Peyer's patch (tissue), 4 donors: ENCODE measurements around the gene SCTR. TPM values are rescaled to one million over a fixed set of nuclear protein-coding genes. Genes with fewer than 3 reads are reported as not detected.

Source experiments
- DNase-seq, 3 donors: peaks; one replicate each; pipeline ENCODE4 v3.0.0-alpha.2; 2017 to 2019
- H3K27ac ChIP-seq, 4 donors: fragments of 200-600 bp; sonication (generic); one replicate each; pipeline ENCODE4 v1.5.1; 2016 to 2019
- H3K27me3 ChIP-seq, 2 donors: fragments of 200-600 bp; sonication (generic); one replicate each; pipeline ENCODE4 v1.5.1; 2019
- H3K36me3 ChIP-seq, 3 donors: fragments of 200-600 bp; sonication (generic); one replicate each; pipeline ENCODE4 v1.5.1; 2016 to 2019
- H3K4me1 ChIP-seq, 4 donors: fragments of 200-600 bp; sonication (generic); one replicate each; pipeline ENCODE4 v1.5.1; 2016 to 2019
- H3K4me3 ChIP-seq, 4 donors: fragments of 200-600 bp; sonication (generic); 1 replicate in 3 of 4; 2 replicates in 1 of 4; pipeline ENCODE4 v1.5.1; 2016 to 2019; ENCODE audit warnings: mild to moderate bottlenecking in 1 of 4
- H3K9me3 ChIP-seq, 4 donors: fragments of 200-600 bp; sonication (generic); one replicate each; pipeline ENCODE4 v1.5.1; 2016 to 2019; ENCODE audit warnings: mild to moderate bottlenecking in 1 of 4
- CTCF ChIP-seq, 6 experiments: fragments of 450-650 bp in 4 of 6; fragments of 200-600 bp in 2 of 6; sonication (generic) in 1 of 6; IDR thresholded peaks; one replicate each; pipeline ENCODE4 v1.5.1; 2017 to 2019; ENCODE audit warnings: antibody characterized with exemption in 6 of 6, mild to moderate bottlenecking in 3 of 6, moderate library complexity in 1 of 6
- POLR2A ChIP-seq, 2 donors: fragments of 450-650 bp; IDR thresholded peaks; one replicate each; pipeline ENCODE4 v1.5.1; 2017; ENCODE audit warnings: antibody characterized with exemption in 2 of 2, mild to moderate bottlenecking in 2 of 2, moderate library complexity in 2 of 2
- total RNA-seq, 4 donors: library from RNA; depleted of rRNA; stranded (reverse); fragments of >200 nt; gene quantifications; one replicate each; pipeline ENCODE4 v1.1.0, GENCODE V29; 2016

Gene SCTR
- total RNA-seq, 4 donors from 2014 or later, result 0.54 to 1.7 TPM; not detected in 2

- Histone ChIP-seq H3K36me3 (no peaks in the 10 kb centered on the region), H3K4me1 (peaks cover 0 to 23% (median 3%) of the 10 kb centered on the region in 4 donors), H3K9me3 (no peaks in the 10 kb centered on the region), H3K4me3 (no peak overlapping the region), H3K27me3 (no peaks in the 10 kb centered on the region), H3K27ac (no peak overlapping the region)
- DNase-seq, result no peak
- TF ChIP-seq POLR2A (IDR thresholded peaks at IDR 0.05) (no peak), CTCF (IDR thresholded peaks at IDR 0.05) (no peak)
These were observed 40.2 kb downstream of the SCTR start for GRCh38 chr2:119483896-119484718.

GRCh38 chr2:119483395-119483753, 40.9 kb downstream of the SCTR start:
- Histone ChIP-seq H3K27ac (no peak overlapping the region), H3K36me3 (no peaks in the 10 kb centered on the region), H3K9me3 (no peaks in the 10 kb centered on the region), H3K4me3 (no peak overlapping the region), H3K27me3 (no peaks in the 10 kb centered on the region), H3K4me1 (peaks cover 0 to 16% (median 3%) of the 10 kb centered on the region in 4 donors)
- TF ChIP-seq CTCF (IDR thresholded peaks at IDR 0.05) (no peak), POLR2A (IDR thresholded peaks at IDR 0.05) (no peak)
- DNase-seq, result no peak

GRCh38 chr2:119482481-119483394, 41.5 kb downstream of the SCTR start:
- Histone ChIP-seq H3K9me3 (no peaks in the 10 kb centered on the region), H3K27me3 (no peaks in the 10 kb centered on the region), H3K36me3 (no peaks in the 10 kb centered on the region), H3K4me3 (no peak overlapping the region), H3K27ac (no peak overlapping the region), H3K4me1 (peaks cover 0 to 10% (median 0%) of the 10 kb centered on the region in 4 donors)
- TF ChIP-seq POLR2A (IDR thresholded peaks at IDR 0.05), result no peak
- DNase-seq, result no peak

GRCh38 chr2:119481501-119482455, 42.5 kb downstream of the SCTR start:
- H3K36me3 ChIP-seq, result no peaks in the 10 kb centered on the region
- no peak overlapping the region for H3K27ac ChIP-seq
- DNase-seq, result no peak
- H3K4me1 ChIP-seq, result peaks cover 0 to 2% (median 0%) of the 10 kb centered on the region in 4 donors
- TF ChIP-seq POLR2A (IDR thresholded peaks at IDR 0.05) (no peak), CTCF (IDR thresholded peaks at IDR 0.05) (no peak)
- H3K27me3 ChIP-seq, result no peaks in the 10 kb centered on the region
- no peaks in the 10 kb centered on the region for H3K9me3 ChIP-seq
- no peak overlapping the region for H3K4me3 ChIP-seq

GRCh38 chr2:119480718-119481142, 43.6 kb downstream of the SCTR start:
- H3K4me3 ChIP-seq, result no peak overlapping the region
- H3K9me3 ChIP-seq, result no peaks in the 10 kb centered on the region
- H3K27ac ChIP-seq, result no peak overlapping the region

More at GRCh38 chr2:119480718-119481142, 43.6 kb downstream of the SCTR start:
- Histone ChIP-seq H3K36me3 (no peaks in the 10 kb centered on the region), H3K4me1 (no peaks in the 10 kb centered on the region), H3K27me3 (no peaks in the 10 kb centered on the region)
- TF ChIP-seq CTCF (IDR thresholded peaks at IDR 0.05) (no peak), POLR2A (IDR thresholded peaks at IDR 0.05) (no peak)
- no peak for DNase-seq
